Pancreas (tissue), 10 donors: ENCODE measurements around the gene CELF2. TPM values are rescaled to one million over a fixed set of nuclear protein-coding genes. Genes with fewer than 3 reads are reported as not detected.

Source experiments
- ATAC-seq, 4 donors: fragments of 200-7000 bp; cut with Tn5 transposase; one replicate each; pipeline versions ENCODE4 v1.8.0 to v1.9.1; 2020; ENCODE audit warnings: mild to moderate bottlenecking in 4 of 4, moderate library complexity in 4 of 4
- DNase-seq, 6 donors: peaks; one replicate each; pipeline ENCODE4 v3.0.0-alpha.2; 2020
- FAIRE-seq: peaks from 2 replicates; lab custom pipeline; 2012; peaks lifted over from hg19 to GRCh38; lab: Jason Lieb, UNC
- H3K27ac ChIP-seq, 4 donors: fragments of 200-600 bp; sonication (generic); 1 replicate in 3 of 4; 2 replicates in 1 of 4; pipeline versions ENCODE4 v1.5.0 to v1.8.0; 2020
- H3K27me3 ChIP-seq, 4 donors: fragments of 200-600 bp; one replicate each; pipeline ENCODE4 v1.8.0; 2021
- H3K36me3 ChIP-seq, 3 donors: fragments of 200-600 bp; sonication (generic) in 1 of 3; one replicate each; pipeline versions ENCODE4 v1.5.0 to v1.8.0; 2020 to 2021
- H3K4me1 ChIP-seq, 3 donors: fragments of 200-600 bp; one replicate each; pipeline ENCODE4 v1.8.0; 2021
- H3K4me3 ChIP-seq, 4 donors: fragments of 200-600 bp; sonication (generic) in 2 of 4; one replicate each; pipeline versions ENCODE4 v1.5.0 to v1.8.0; 2020 to 2021
- H3K9me3 ChIP-seq, 4 donors: fragments of 200-600 bp; one replicate each; pipeline ENCODE4 v1.8.0; 2021
- CTCF ChIP-seq, 4 donors: fragments of 200-600 bp; sonication (generic) in 3 of 4; IDR thresholded peaks; one replicate each; pipeline versions ENCODE4 v1.5.0 to v1.8.0; 2021; ENCODE audit warnings: antibody characterized with exemption in 4 of 4
- WGBS, 2 donors: extraction: QIAGEN DNeasy Blood & Tissue Kit; methylation state at CpG; one replicate each; pipeline ENCODE4 v1.1.7; 2013; 5-methylcytosine and 5-hydroxymethylcytosine counted together
- intact Hi-C, 3 donors: fragments of 100-400 bp; cut with DNase I; formaldehyde crosslinking; loops; one replicate each; pipeline versions ENCODE4 v1.11.1 to v1.14.2; 2022
- polyA plus RNA-seq, 2 donors: library from polyadenylated mRNA; stranded (reverse); fragments of 200-250 nt; gene quantifications; one replicate each; pipeline ENCODE4 v1.2.3, GENCODE V29; 2013
- total RNA-seq, 6 donors: library from RNA; stranded (reverse); fragmentation: NEBNext Ultra II Directional in 4 of 6; extraction: Animal tissue kit (Norgen Biotek cat#: 25700) in 4 of 6; gene quantifications; one replicate each; pipeline versions ENCODE4 v1.2.1 to v1.2.4, GENCODE V29; 2021 to 2023
- donor health status: healthy with polysubstance abuse.
- donor health status: DM: no; HTN: no; CAD: no; lungs with moderate emphysema.
- donor health status: DM: no; HTN: no; CAD: no.
- donor health status: control.
- donor health status: control.
- donor health status: Bipolar disorder and iron deficiency.
- donor health status: DM: yes; HTN: yes; CAD: no.
- donor health status: DM: no; HTN: no; CAD: no.
- donor health status: DM: no; HTN: no; CAD: no.
- donor health status: DM: yes; HTN: yes; CAD: no.

The CELF2 gene
- total and polyA plus RNA-seq, 8 donors, result 1.2 to 11.7 (median 2.2) TPM

DNA sequence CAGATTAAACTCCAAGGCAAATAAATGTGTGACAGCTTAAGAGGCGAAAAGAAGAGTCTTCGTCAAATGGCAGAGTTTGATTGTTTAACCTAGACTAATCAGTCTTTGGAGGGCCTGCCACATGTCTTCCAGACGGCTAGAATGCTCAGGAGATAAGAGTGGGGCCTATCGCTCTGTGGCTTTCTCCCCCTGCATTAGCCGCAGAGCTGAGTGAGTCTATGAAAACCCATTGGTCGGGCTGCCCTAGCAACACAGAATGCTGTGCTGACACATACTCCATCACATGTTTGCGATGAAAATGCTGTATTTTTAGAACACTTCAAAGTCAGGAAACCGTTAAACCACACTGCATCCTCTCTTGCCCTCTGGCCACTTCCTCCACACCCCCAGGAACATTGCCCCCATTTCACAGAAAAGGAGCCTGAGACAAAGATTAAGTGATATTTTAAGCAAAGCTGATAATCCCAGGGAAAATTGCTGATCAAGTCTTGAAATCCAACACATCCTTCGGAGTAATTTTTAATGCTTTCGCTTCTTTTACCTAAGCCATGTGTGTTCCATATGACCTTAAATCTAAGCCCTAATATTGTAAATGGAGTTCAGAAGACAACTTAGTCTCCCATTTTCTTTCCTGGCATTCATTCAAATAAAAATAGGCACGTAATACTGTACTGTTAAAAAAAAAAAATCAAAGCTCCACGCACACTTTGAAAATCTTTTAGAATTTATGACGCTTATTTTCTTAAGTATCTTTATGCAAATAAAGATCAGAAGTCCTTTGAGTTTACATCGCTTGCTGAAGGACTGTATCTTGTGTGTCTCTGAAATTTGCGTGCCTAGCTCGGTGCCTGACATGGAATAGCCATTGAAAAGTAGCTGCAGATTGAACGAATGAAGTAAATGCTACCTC lies 161.2 kb downstream of the CELF2 start:
- DNase-seq (peak in 1 of 6 donors; percentile 45), FAIRE-seq (no peak), ATAC-seq (peak in 3 of 4 donors; percentile 63 to 79 (median 65))
- Histone ChIP-seq H3K36me3 (no peaks in the 10 kb centered on the region), H3K27me3 (no peaks in the 10 kb centered on the region), H3K4me3 (no peak overlapping the region), H3K27ac (peak overlapping the region in 1 of 4 donors; percentile 17), H3K9me3 (no peaks in the 10 kb centered on the region), H3K4me1 (no peaks in the 10 kb centered on the region)
- TF ChIP-seq CTCF (IDR thresholded peaks at IDR 0.05), result no peak
- WGBS, 2 donors, result 62 to 67% methylated on average over 17 of the region's 17 CpGs
- intact Hi-C loops, result no loop called here

- no peak overlapping the region for H3K4me3 ChIP-seq
- ATAC-seq (no peak), FAIRE-seq (no peak), DNase-seq (no peak)
- no peak for TF ChIP-seq CTCF (IDR thresholded peaks at IDR 0.05)
- no peak overlapping the region for H3K27ac ChIP-seq
- no peaks in the 10 kb centered on the region for H3K4me1 ChIP-seq
- 67 to 74% methylated on average over 6 of the region's 6 CpGs for WGBS, 2 donors
- no peaks in the 10 kb centered on the region for H3K36me3 ChIP-seq
- H3K9me3 ChIP-seq, result no peaks in the 10 kb centered on the region
- intact Hi-C loops, result no loop called here
- no peaks in the 10 kb centered on the region for H3K27me3 ChIP-seq
These were observed 161.9 kb downstream of the CELF2 start for GRCh38 chr10:11179516-11180105.

DNA sequence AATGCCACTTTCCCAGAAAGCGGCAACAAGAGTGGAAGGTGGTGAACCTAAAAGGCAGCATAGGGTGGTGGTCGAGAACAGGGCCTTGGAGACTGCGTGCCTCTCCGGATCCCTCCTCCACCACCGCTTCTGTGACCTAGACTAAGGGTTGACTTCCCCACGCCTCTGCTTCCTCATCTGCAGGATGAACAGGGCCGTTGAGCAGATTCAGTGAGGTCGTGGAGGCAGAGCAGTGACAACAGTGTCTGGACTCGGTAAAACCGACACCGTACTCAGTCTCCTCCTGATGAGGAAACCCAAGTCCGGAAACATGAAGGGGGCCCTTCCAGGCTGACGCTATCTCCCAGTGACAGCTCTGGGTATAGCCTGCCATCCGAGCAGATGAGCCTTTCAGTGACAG lies 162.6 kb downstream of the CELF2 start:
- Histone ChIP-seq H3K4me3 (no peak overlapping the region), H3K36me3 (no peaks in the 10 kb centered on the region), H3K4me1 (no peaks in the 10 kb centered on the region), H3K27ac (no peak overlapping the region), H3K9me3 (no peaks in the 10 kb centered on the region), H3K27me3 (no peaks in the 10 kb centered on the region)
- no peak for FAIRE-seq
- WGBS, 2 donors, result 73 to 81% methylated on average over 14 of the region's 14 CpGs
- intact Hi-C loops, result no loop called here
- DNase-seq, result no peak
- no peak for TF ChIP-seq CTCF (IDR thresholded peaks at IDR 0.05)
- ATAC-seq, result peak in 2 of 4 donors; percentile 13 to 52

DNA sequence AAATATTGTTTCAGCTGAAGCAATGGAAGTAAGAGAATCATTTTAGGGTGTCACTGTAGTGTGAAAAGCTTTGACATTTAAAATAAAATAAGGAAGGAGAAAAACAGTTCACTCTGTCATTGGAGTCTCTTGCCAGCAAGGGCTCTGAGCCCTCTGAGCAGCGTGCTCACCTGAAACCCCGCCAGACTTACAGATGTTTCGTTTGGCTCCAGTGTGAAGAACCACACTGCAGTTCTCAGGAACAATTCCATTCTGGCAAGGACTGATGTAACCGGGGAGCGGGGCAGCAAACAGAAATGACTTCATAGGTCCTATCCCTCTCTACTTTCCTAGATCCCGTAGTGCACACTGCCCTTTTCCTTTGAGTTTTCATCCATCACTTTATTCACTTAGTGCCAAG lies 164.3 kb downstream of the CELF2 start:
- intact Hi-C loops, result no loop called here
- no peak for FAIRE-seq
- DNase-seq, result peak in 3 of 6 donors; percentile 43 to 70 (median 69)
- H3K27me3 ChIP-seq, result no peaks in the 10 kb centered on the region
- TF ChIP-seq CTCF (IDR thresholded peaks at IDR 0.05), result no peak
- no peaks in the 10 kb centered on the region for H3K9me3 ChIP-seq
- H3K4me1 ChIP-seq, result no peaks in the 10 kb centered on the region
- peak in 2 of 4 donors; percentile 83 to 92 for ATAC-seq
- no peaks in the 10 kb centered on the region for H3K36me3 ChIP-seq
- H3K4me3 ChIP-seq, result no peak overlapping the region
- 33 to 39% methylated on average over 6 of the region's 6 CpGs for WGBS, 2 donors
- H3K27ac ChIP-seq, result no peak overlapping the region
